HepG2 (cell line): ENCODE measurements around the gene TEX48. TPM values are rescaled to one million over a fixed set of nuclear protein-coding genes. Genes with fewer than 3 reads are reported as not detected.
A peak's percentile ranks its signal among the peaks of the same experiment; 100 is the strongest.

Experiments used
- HMG20A ChIP-seq: IDR thresholded peaks from 2 replicates; pipeline ENCODE4 v1.6.1; 2016; ENCODE audit warnings: borderline replicate concordance
- HOXA7 ChIP-seq: sonication (generic); formaldehyde crosslinking; IDR thresholded peaks from 2 replicates; pipeline ENCODE4 v1.8.1; 2022; ENCODE audit warnings: mild to moderate bottlenecking, missing genetic modification reagents, moderate library complexity
- MIXL1 ChIP-seq: IDR thresholded peaks from 2 replicates; pipeline ENCODE4 v1.6.1; 2016
- PAF1 ChIP-seq: IDR thresholded peaks from 2 replicates; pipeline ENCODE4 v1.6.1; 2016; ENCODE audit warnings: missing genetic modification reagents, missing compliant biosample characterization
- RERE ChIP-seq: IDR thresholded peaks from 2 replicates; pipeline ENCODE4 v1.6.1; 2016; ENCODE audit warnings: low read depth, missing genetic modification reagents, missing compliant biosample characterization
- SKI ChIP-seq: fragments of 450-650 bp; IDR thresholded peaks from one replicate; pipeline ENCODE4 v1.6.1; 2018; ENCODE audit warnings: mild to moderate bottlenecking; ENCODE audit not compliant: partially characterized antibody
- SMYD3 ChIP-seq: sonication (generic); formaldehyde crosslinking; IDR thresholded peaks from 2 replicates; pipeline ENCODE4 v1.8.1; 2023; ENCODE audit warnings: mild to moderate bottlenecking, missing genetic modification reagents
- TBL1XR1 ChIP-seq: fragments of 150-350 bp; IDR thresholded peaks from 2 replicates; pipeline ENCODE4 v1.6.1; 2014; ENCODE audit warnings: borderline replicate concordance, low read length; ENCODE audit not compliant: partially characterized antibody
- THAP11 ChIP-seq: IDR thresholded peaks from 2 replicates; pipeline ENCODE4 v1.6.1; 2016; ENCODE audit warnings: missing biosample characterization, missing genetic modification reagents
- YEATS2 ChIP-seq: sonication (generic); formaldehyde crosslinking; IDR thresholded peaks from 2 replicates; pipeline ENCODE4 v1.4.0; 2020; ENCODE audit warnings: missing genetic modification reagents, borderline replicate concordance
- ZNF30 ChIP-seq: sonication (generic); formaldehyde crosslinking; IDR thresholded peaks from 2 replicates; pipeline ENCODE4 v1.5.0; 2020; ENCODE audit warnings: mild to moderate bottlenecking, missing genetic modification reagents
- ZNF350 ChIP-seq: sonication (generic); formaldehyde crosslinking; IDR thresholded peaks from 2 replicates; pipeline ENCODE4 v1.4.0; 2020; ENCODE audit warnings: mild to moderate bottlenecking, low read depth, missing genetic modification reagents, borderline replicate concordance
- ZNF460 ChIP-seq: sonication (generic); formaldehyde crosslinking; IDR thresholded peaks from 2 replicates; pipeline ENCODE4 v1.5.1; 2020; ENCODE audit warnings: missing genetic modification reagents, mild to moderate bottlenecking, borderline replicate concordance
- ZNF569 ChIP-seq: sonication (generic); formaldehyde crosslinking; IDR thresholded peaks from 2 replicates; pipeline ENCODE4 v1.5.0; 2020; ENCODE audit warnings: mild to moderate bottlenecking, missing genetic modification reagents, moderate library complexity, borderline replicate concordance
- ZNF609 ChIP-seq: sonication (generic); formaldehyde crosslinking; IDR thresholded peaks from 2 replicates; pipeline ENCODE4 v1.4.0; 2020; ENCODE audit warnings: mild to moderate bottlenecking, missing genetic modification reagents, borderline replicate concordance
- ZNF710 ChIP-seq: sonication (generic); formaldehyde crosslinking; IDR thresholded peaks from 2 replicates; pipeline ENCODE4 v1.5.0; 2020; ENCODE audit warnings: mild to moderate bottlenecking, missing genetic modification reagents, borderline replicate concordance
- ZNF749 ChIP-seq: sonication (generic); formaldehyde crosslinking; IDR thresholded peaks from 2 replicates; pipeline ENCODE4 v1.8.0; 2022; ENCODE audit warnings: mild to moderate bottlenecking, missing genetic modification reagents, moderate library complexity, borderline replicate concordance
- ZNF772 ChIP-seq: sonication (generic); formaldehyde crosslinking; IDR thresholded peaks from 2 replicates; pipeline ENCODE4 v1.5.0; 2020; ENCODE audit warnings: mild to moderate bottlenecking, missing genetic modification reagents
- polyA plus RNA-seq, 8 experiments: library from polyadenylated mRNA; depleted of rRNA in 3 of 8; stranded (reverse) in 7 of 8; unstranded in 1 of 8; fragments of >200 nt; fragmentation: Illumina TruSeq in 4 of 8; extraction: Trizol in 4 of 8; gene quantifications; 2 replicates each; pipeline versions ENCODE4 v1.2.1 to v1.2.3, GENCODE V29; 2011 to 2016; ENCODE audit warnings: low read depth in 4 of 8, missing spikeins in 1 of 8, mixed read lengths in 1 of 8; ENCODE audit not compliant: insufficient read depth in 1 of 8
- total RNA-seq, 5 experiments: library from RNA; depleted of rRNA; stranded (reverse); fragments of >200 nt; fragmentation: Illumina TruSeq; extraction: Trizol; gene quantifications; 2 replicates each; pipeline ENCODE4 v1.2.3, GENCODE V29; 2016; ENCODE audit warnings: low read depth in 1 of 5

Gene TEX48
- total and polyA plus RNA-seq, 2 of the 13 experiments (the other 11 are each of a cell fraction or from before 2014, with no cell fraction given): not detected

GRCh38 chr9:114721491-114722079, 39.6 kb upstream of the TEX48 start (continued):
- TF ChIP-seq ZNF609 (CRISPR knock-in tag) (peak; percentile 95), YEATS2 (CRISPR knock-in tag) (0 out of 2 replicates have a peak, but pooled peaks have one; percentile 74), HMG20A (CRISPR knock-in tag) (peak; percentile 98), ZNF460 (CRISPR knock-in tag) (peak; percentile 54; the same call in 1 of the 2 replicates), ZNF710 (CRISPR knock-in tag) (peak; percentile 96), ZNF772 (CRISPR knock-in tag) (peak; percentile 88), ZNF30 (no peak), RERE (peak; percentile 87), PAF1 (CRISPR knock-in tag) (no peak), ZNF749 (no peak), MIXL1 (CRISPR knock-in tag) (peak; percentile 92), SKI (peak; percentile 89), SMYD3 (CRISPR knock-in tag) (0 out of 2 replicates have a peak, but pooled peaks have one; percentile 32), ZNF350 (CRISPR knock-in tag) (peak; percentile 90), ZNF569 (CRISPR knock-in tag) (no peak), HOXA7 (CRISPR knock-in tag) (no peak), TBL1XR1 (peak; percentile 96), THAP11 (CRISPR knock-in tag) (peak; percentile 85)
